BE2C (cell line): ENCODE data around the gene NPAS3.

ENCODE experiments used
- DNase-seq: peaks from one replicate; pipeline ENCODE4 v3.0.0-alpha.2; 2020
- H3K27me3 ChIP-seq: fragments of 250-450 bp; sonication (Bioruptor Pico); 2 replicates; pipeline ENCODE4 v1.5.1; 2020; ENCODE audit warnings: mild to moderate bottlenecking
- H3K36me3 ChIP-seq: fragments of 250-450 bp; sonication (Bioruptor Pico); 2 replicates; pipeline ENCODE4 v1.5.1; 2020; ENCODE audit warnings: mild to moderate bottlenecking
- H3K4me1 ChIP-seq: fragments of 250-450 bp; sonication (Bioruptor Pico); 2 replicates; pipeline ENCODE4 v1.5.1; 2020
- H3K4me3 ChIP-seq: 2 replicates; pipeline ENCODE4 v1.5.1; 2011; ENCODE audit warnings: low read depth, low read length
- H3K9me3 ChIP-seq: fragments of 250-450 bp; sonication (Bioruptor Pico); 2 replicates; pipeline ENCODE4 v1.5.1; 2020
- TF ChIP-seq, protein P1 (sequence below): IDR thresholded peaks from 2 replicates; pipeline ENCODE4 v1.5.1; 2012; ENCODE audit warnings: mild to moderate bottlenecking, low read depth, low read length

NPAS3 gene

DNA sequence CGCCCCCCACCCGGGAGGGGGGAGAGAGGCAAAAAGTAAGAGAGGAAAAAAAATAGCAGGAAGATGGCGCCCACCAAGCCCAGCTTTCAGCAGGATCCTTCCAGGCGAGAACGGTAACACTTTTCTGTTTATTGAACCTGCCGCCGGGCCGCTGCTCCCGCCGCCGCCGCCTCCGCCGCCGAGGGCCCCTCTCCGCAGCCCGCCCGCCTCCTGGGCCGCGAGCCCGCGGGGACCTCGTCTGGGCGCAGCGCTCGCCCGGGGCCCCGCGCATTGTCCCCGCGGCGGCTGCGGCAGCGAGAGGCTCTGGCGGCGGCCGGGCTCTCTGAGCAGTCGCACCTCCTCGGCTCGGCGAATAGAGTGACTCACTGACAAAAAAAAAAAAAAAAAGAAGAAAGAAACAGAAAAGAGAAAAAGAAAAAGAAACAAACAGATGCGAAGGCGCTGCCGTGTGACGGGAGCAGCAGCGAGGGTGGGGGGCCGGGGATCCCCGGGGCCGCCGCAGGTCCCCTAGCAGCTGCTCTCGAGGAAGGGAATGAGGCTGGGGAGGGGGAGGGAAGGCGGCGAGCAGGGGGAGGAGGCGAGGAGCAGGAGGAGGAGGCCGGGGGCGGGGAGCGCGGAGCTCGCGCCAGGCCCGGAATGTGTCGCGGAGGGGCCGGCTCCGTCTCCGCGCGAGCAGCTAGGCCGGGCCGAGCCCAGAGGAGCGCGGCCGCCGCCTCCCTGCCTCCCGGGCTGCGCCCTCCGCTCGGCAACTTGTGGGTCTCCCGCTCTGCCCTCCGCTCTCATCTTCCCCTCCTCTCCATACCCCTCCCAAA is 781 bp downstream of the NPAS3 start:
- Histone ChIP-seq H3K4me3 (peak overlapping the region; percentile 45), H3K9me3 (no peaks in the 10 kb centered on the region), H3K36me3 (no peaks in the 10 kb centered on the region), H3K4me1 (no peaks in the 10 kb centered on the region), H3K27me3 (peaks cover 82% of the 10 kb centered on the region)
- TF ChIP-seq, protein P1, sequence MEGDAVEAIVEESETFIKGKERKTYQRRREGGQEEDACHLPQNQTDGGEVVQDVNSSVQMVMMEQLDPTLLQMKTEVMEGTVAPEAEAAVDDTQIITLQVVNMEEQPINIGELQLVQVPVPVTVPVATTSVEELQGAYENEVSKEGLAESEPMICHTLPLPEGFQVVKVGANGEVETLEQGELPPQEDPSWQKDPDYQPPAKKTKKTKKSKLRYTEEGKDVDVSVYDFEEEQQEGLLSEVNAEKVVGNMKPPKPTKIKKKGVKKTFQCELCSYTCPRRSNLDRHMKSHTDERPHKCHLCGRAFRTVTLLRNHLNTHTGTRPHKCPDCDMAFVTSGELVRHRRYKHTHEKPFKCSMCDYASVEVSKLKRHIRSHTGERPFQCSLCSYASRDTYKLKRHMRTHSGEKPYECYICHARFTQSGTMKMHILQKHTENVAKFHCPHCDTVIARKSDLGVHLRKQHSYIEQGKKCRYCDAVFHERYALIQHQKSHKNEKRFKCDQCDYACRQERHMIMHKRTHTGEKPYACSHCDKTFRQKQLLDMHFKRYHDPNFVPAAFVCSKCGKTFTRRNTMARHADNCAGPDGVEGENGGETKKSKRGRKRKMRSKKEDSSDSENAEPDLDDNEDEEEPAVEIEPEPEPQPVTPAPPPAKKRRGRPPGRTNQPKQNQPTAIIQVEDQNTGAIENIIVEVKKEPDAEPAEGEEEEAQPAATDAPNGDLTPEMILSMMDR, result no peak
- peak; percentile 39 for DNase-seq

DNA sequence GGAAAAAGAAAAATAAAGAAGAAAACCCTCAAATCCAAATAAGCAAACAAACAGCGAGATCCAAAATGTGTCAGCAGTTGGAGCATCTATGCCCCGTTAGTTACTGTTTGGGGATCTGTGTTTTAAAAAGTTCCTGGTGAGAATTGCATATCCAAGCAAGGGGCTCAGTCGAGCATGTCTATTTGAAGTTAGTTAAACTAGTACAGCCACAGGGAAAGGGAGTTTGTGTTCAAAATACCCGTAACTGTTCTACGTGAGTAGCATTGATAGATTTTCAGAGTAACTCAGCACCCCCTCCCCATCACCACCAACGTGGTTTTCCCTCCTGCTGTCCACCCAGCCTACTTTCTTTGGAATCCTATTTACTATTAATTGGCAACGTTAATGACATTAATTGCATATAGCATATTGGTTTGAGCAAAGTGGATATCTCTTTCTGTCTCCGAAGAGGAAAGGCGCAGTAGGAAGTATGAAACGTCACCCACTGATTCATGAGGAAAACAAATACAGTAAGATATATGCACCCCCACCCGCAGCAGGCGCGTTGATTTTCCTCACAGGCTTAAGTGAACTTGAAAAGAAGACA is 1.5 kb downstream of the NPAS3 start:
- TF ChIP-seq, protein P1, result no peak
- no peak for DNase-seq
- no peaks in the 10 kb centered on the region for H3K4me1 ChIP-seq
- H3K36me3 ChIP-seq, result no peaks in the 10 kb centered on the region
- peak overlapping the region; percentile 45; the same call in 1 of the 2 replicates for H3K4me3 ChIP-seq
- no peaks in the 10 kb centered on the region for H3K9me3 ChIP-seq
- H3K27me3 ChIP-seq, result peaks cover 82% of the 10 kb centered on the region

DNA sequence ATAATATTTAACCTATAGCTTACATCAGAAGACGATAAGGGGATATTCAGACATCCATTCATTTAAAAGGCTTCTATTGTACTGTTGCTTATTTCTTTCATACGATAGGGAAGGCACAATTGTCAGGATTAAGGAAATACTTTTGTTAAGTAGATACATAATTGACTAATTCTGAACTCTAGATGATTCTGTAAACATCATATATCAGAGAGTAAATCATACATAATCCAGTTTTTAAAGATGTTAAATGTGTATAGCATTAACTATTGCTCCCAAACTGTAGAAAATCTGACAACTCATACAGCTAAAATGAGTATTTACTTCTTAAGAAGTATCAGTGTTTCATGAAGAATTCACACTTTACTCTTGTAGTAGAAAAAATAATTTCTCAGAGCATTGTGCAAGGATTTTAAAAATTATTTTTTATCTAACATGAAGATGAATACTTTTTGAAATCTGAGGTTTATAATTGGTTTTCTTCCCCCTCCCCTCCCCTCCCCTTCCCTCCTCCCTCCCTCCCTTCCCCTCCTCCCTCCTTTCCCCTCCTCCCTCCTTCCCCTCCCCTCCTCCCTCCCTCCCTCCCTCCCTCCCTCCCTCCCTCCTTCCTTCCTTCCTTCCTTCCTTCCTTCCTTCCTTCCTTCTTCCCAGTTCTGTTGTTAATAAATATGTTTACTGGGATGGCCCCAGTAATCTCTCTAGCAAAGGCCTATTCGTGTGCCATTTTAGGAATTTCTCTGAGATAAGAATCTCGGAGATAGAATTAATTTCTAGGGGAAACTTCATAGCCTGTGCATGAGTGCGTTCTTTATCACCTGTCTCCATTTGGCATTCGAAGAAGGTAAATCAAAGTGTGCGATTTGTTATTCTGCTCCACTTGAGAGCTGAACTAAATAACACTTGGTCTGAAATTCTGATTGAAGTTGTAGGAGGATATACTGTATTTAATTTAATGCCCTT is 2.3 kb downstream of the NPAS3 start:
- TF ChIP-seq, protein P1, result no peak
- no peaks in the 10 kb centered on the region for H3K36me3 ChIP-seq
- peaks cover 82% of the 10 kb centered on the region for H3K27me3 ChIP-seq
- no peaks in the 10 kb centered on the region for H3K4me1 ChIP-seq
- no peak overlapping the region for H3K4me3 ChIP-seq
- DNase-seq, result no peak
- H3K9me3 ChIP-seq, result no peaks in the 10 kb centered on the region

DNA sequence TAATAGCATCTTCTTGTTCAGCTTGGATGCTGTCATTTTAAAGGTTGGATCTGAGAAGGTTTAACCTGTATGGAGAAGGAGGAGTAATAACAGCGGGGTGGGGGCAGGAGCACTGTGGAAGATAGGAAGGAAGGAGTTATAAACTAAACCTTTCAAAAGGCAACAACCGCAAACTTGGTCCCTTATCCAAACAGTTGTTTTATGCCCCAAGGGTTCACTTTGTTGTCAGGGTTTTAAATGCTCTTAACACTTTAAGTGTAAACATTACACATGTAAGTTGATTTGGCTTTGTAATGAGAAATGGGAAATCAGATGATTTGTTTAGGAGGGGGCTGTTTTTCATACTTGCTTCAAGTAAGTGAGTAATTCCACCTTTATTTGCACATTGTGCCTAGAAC is 3.0 kb downstream of the NPAS3 start:
- TF ChIP-seq, protein P1, result no peak
- H3K4me3 ChIP-seq, result no peak overlapping the region
- H3K27me3 ChIP-seq, result peaks cover 82% of the 10 kb centered on the region
- no peak for DNase-seq
- no peaks in the 10 kb centered on the region for H3K36me3 ChIP-seq
- H3K4me1 ChIP-seq, result no peaks in the 10 kb centered on the region
- H3K9me3 ChIP-seq, result no peaks in the 10 kb centered on the region

DNA sequence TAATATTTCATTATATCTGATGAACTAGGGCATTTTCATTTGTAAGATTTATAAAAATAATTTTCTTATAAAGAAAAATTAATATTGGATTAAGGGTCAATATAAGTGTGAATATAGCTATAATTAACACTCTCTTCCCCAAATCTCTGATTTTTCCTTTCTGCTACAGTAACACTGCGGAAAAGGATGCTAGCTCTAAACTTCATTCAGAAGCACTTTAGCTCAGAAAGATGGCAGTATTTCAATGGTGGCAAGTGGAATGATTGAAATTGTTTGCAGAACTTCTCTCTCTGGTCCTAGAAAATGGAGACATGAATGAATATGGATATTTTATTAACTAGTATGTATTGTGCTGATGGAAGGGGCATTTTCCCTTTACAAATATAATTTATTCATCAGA is 8.4 kb downstream of the NPAS3 start:
- TF ChIP-seq, protein P1, result no peak
- Histone ChIP-seq H3K4me1 (no peaks in the 10 kb centered on the region), H3K4me3 (no peak overlapping the region), H3K36me3 (no peaks in the 10 kb centered on the region), H3K27me3 (peaks cover 74% of the 10 kb centered on the region), H3K9me3 (no peaks in the 10 kb centered on the region)
- DNase-seq, result no peak
